Neural cell (in vitro differentiated cells): ENCODE measurements around the gene SELENOF. TPM values are rescaled to one million over a fixed set of nuclear protein-coding genes. Genes with fewer than 3 reads are reported as not detected.

Experiments
- H2AFZ ChIP-seq: fragments of 200-600, 300-800 bp; sonication (generic), shearing (Covaris generic); 2 replicates; pipeline ENCODE4 v1.6.0; 2014; ENCODE audit warnings: low read depth, mild to moderate bottlenecking, antibody characterized with exemption, low read length, moderate library complexity
- H3F3A ChIP-seq: fragments of 200-600 bp; shearing (Covaris generic); 2 replicates; pipeline ENCODE4 v1.6.1; 2016; ENCODE audit warnings: mild to moderate bottlenecking, moderate library complexity, mixed read lengths, antibody characterized with exemption, low read length; ENCODE audit not compliant: insufficient read depth, poor library complexity, severe bottlenecking
- H3K27ac ChIP-seq: fragments of 200-600, 300-800 bp; sonication (generic), shearing (Covaris generic); 2 replicates; pipeline ENCODE4 v1.5.1; 2014; ENCODE audit warnings: mild to moderate bottlenecking, low read length, moderate library complexity
- H3K27me3 ChIP-seq: fragments of 300-800, 200-600 bp; sonication (generic), shearing (Covaris generic); 2 replicates; pipeline ENCODE4 v1.6.0; 2014; ENCODE audit warnings: mild to moderate bottlenecking, low read depth, low read length, moderate library complexity; ENCODE audit not compliant: insufficient read depth
- H3K36me3 ChIP-seq: fragments of 300-800, 200-600 bp; sonication (generic), shearing (Covaris generic); 2 replicates; pipeline ENCODE4 v1.5.1; 2014; ENCODE audit warnings: mild to moderate bottlenecking, antibody characterized with exemption, low read length, moderate library complexity; ENCODE audit not compliant: insufficient read depth
- H3K4me2 ChIP-seq: fragments of 300-800, 200-600 bp; sonication (generic), shearing (Covaris generic); 2 replicates; pipeline ENCODE4 v1.6.0; 2014; ENCODE audit warnings: mild to moderate bottlenecking, low read length
- H3K4me3 ChIP-seq: fragments of 300-800, 200-600 bp; sonication (generic), shearing (Covaris generic); 2 replicates; pipeline ENCODE4 v1.5.1; 2014; ENCODE audit warnings: mild to moderate bottlenecking, low read length, moderate library complexity
- H3K79me2 ChIP-seq: fragments of 200-600 bp; shearing (Covaris generic); replicated peaks from 2 replicates; pipeline ENCODE4 v1.6.0; 2014; ENCODE audit warnings: mild to moderate bottlenecking, low read length, moderate library complexity; ENCODE audit not compliant: insufficient read depth
- H3K9ac ChIP-seq: fragments of 300-800, 200-600 bp; sonication (generic), shearing (Covaris generic); 2 replicates; pipeline ENCODE4 v1.6.1; 2016; ENCODE audit warnings: mild to moderate bottlenecking, low read length, mixed read lengths
- H3K9me2 ChIP-seq: fragments of 200-600 bp; shearing (Covaris generic); 2 replicates; pipeline ENCODE4 v1.6.1; 2016; ENCODE audit warnings: mild to moderate bottlenecking, low read length, mixed read lengths; ENCODE audit not compliant: insufficient read depth
- H3K9me3 ChIP-seq: fragments of 200-600, 300-800 bp; sonication (generic), shearing (Covaris generic); 2 replicates; pipeline ENCODE4 v1.6.1; 2016; ENCODE audit warnings: mild to moderate bottlenecking, mixed run types, low read length, moderate library complexity, mixed read lengths
- H4K20me1 ChIP-seq: fragments of 200-600 bp; shearing (Covaris generic); 2 replicates; pipeline ENCODE4 v1.6.1; 2016; ENCODE audit warnings: mild to moderate bottlenecking, mixed run types; ENCODE audit not compliant: insufficient read depth
- CTCF ChIP-seq: fragments of 450-650 bp; IDR thresholded peaks from 2 replicates; pipeline ENCODE4 v1.5.1; 2014; ENCODE audit warnings: antibody characterized with exemption, mild to moderate bottlenecking, moderate library complexity; ENCODE audit not compliant: poor library complexity, severe bottlenecking
- EP300 ChIP-seq: fragments of 450-650 bp; conservative IDR thresholded peaks from 2 replicates; pipeline ENCODE4 v1.6.1; 2014; ENCODE audit warnings: antibody characterized with exemption, mild to moderate bottlenecking, moderate library complexity; ENCODE audit not compliant: poor library complexity, severe bottlenecking
- EZH2 ChIP-seq: fragments of 200-600, 300-800 bp; shearing (Covaris generic), sonication (generic); IDR thresholded peaks from 2 replicates; pipeline ENCODE4 v1.6.1; 2014; ENCODE audit warnings: antibody characterized with exemption, low read length, borderline replicate concordance, mild to moderate bottlenecking; ENCODE audit not compliant: insufficient read depth, poor library complexity, severe bottlenecking
- RAD21 ChIP-seq: fragments of 450-650 bp; conservative IDR thresholded peaks from 2 replicates; pipeline ENCODE4 v1.6.1; 2014; ENCODE audit warnings: antibody characterized with exemption, mild to moderate bottlenecking, moderate library complexity
- REST ChIP-seq: IDR thresholded peaks from 2 replicates; pipeline ENCODE4 v1.6.1; 2012; ENCODE audit warnings: borderline replicate concordance
- SMC3 ChIP-seq: fragments of 450-650 bp; conservative IDR thresholded peaks from 2 replicates; pipeline ENCODE4 v1.6.1; 2014; ENCODE audit warnings: antibody characterized with exemption, mild to moderate bottlenecking, moderate library complexity; ENCODE audit not compliant: poor library complexity
- TAF1 ChIP-seq: IDR thresholded peaks from 2 replicates; pipeline ENCODE4 v1.6.1; 2012; ENCODE audit warnings: low read depth
- polyA plus RNA-seq: library from polyadenylated mRNA; depleted of rRNA; stranded (reverse); fragments of >200 nt; gene quantifications from 2 replicates; pipeline ENCODE4 v1.2.3, GENCODE V29; 2014

The SELENOF gene
- polyA plus RNA-seq, 1 donor from 2014 or later: 198 TPM

GRCh38 chr1:86950712-86951419, 36.9 kb upstream of the SELENOF start:
- Histone ChIP-seq H3F3A (no peaks in the 10 kb centered on the region), H3K27ac (no peak overlapping the region), H3K9me2 (no peaks in the 10 kb centered on the region), H3K27me3 (no peaks in the 10 kb centered on the region), H3K4me3 (no peak overlapping the region), H3K4me2 (no peak overlapping the region), H3K36me3 (no peaks in the 10 kb centered on the region), H3K79me2 (peaks cover 25% of the 10 kb centered on the region), H3K9ac (no peak overlapping the region), H3K9me3 (no peaks in the 10 kb centered on the region), H4K20me1 (no peaks in the 10 kb centered on the region), H2AFZ (no peak overlapping the region)
- TF ChIP-seq EP300 (no peak), SMC3 (no peak), EZH2 (no peak), TAF1 (no peak), CTCF (no peak), REST (no peak), RAD21 (no peak)

- no peak overlapping the region for H3K9ac ChIP-seq
- H2AFZ ChIP-seq: no peak overlapping the region
- no peaks in the 10 kb centered on the region for H3K36me3 ChIP-seq
- no peak overlapping the region for H3K4me3 ChIP-seq
- H3K9me3 ChIP-seq: no peaks in the 10 kb centered on the region
- H4K20me1 ChIP-seq: no peaks in the 10 kb centered on the region
- H3K27ac ChIP-seq: no peak overlapping the region
- H3K9me2 ChIP-seq: no peaks in the 10 kb centered on the region
- H3F3A ChIP-seq: no peaks in the 10 kb centered on the region
- TF ChIP-seq EZH2 (no peak), REST (no peak)
- peaks cover 25% of the 10 kb centered on the region for H3K79me2 ChIP-seq
- H3K27me3 ChIP-seq: no peaks in the 10 kb centered on the region
- no peak overlapping the region for H3K4me2 ChIP-seq
Measured at GRCh38 chr1:86948212-86948611, 34.3 kb upstream of the SELENOF start.
